OCI-LY7 (cell line): ENCODE measurements around the gene ADD3.

Experiments used
- CTCF ChIP-seq: fragments of 200-600 bp; sonication (generic); conservative IDR thresholded peaks from 2 replicates; pipeline ENCODE4 v1.5.1; 2014; ENCODE audit warnings: mild to moderate bottlenecking, antibody characterized with exemption, low read length, moderate library complexity, mixed read lengths
- EZH2phosphoT487 ChIP-seq: fragments of 200-600 bp; sonication (generic); IDR thresholded peaks from 2 replicates; pipeline ENCODE4 v1.6.1; 2018; ENCODE audit warnings: low read depth, borderline replicate concordance, mild to moderate bottlenecking, mixed run types, antibody characterized with exemption, low read length, moderate library complexity, mixed read lengths

GRCh38 chr10:109995595-109995994, 12.2 kb upstream of the ADD3 start:
- no peak for TF ChIP-seq CTCF
- TF ChIP-seq EZH2phosphoT487, result no peak
